Hematopoietic multipotent progenitor cell (in vitro differentiated cells): ENCODE results near the gene TMEM223. TPM values are rescaled to one million over a fixed set of nuclear protein-coding genes. Genes with fewer than 3 reads are reported as not detected.
"Not testable (repeated sequence)": the region's sequence is repeated elsewhere in the genome, so short reads cannot be mapped to it uniquely, and the experiment has no call there.

Experiments used
- DNase-seq, 3 donors: peaks; one replicate each; pipeline ENCODE4 v3.0.0-alpha.2; 2011 to 2015; ENCODE audit warnings: low read depth in 2 of 3, low spot score in 2 of 3
- small RNA-seq: library from RNA; depleted of rRNA; stranded (forward); fragments of <200 nt; gene quantifications from one replicate; pipeline ENCODE3, GENCODE V24; 2012
- total RNA-seq: library from RNA; depleted of rRNA; stranded (reverse); fragments of >200 nt; gene quantifications from one replicate; pipeline ENCODE4 v1.2.3, GENCODE V29; 2012

Gene TMEM223
- total RNA-seq, 1 donor: 31.2 TPM

DNA sequence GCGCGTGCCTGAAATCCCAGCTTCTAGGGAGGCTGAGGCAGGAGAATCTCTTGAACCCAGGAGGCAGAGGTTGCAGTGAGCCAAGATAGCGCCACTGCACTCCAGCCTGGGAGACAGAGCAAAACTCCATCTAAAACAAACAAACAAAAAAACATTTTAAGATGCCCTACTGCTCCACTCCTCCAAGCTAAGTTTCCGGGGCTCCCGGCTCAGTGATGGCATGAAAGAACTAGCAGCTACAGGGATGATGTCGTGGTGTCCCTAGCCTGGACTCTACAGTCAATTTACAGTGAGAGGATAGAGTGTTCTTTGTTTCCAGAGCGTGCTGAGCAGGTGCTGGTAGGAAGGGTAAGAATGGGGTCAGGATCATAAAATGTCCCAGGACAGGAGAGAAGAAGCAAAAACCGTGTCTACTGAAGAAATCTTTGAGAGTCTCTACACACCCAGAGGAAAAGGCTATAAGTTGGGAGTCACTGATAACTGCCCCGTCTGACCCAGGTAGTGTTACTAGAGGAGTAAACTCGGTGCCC, 36.7 kb downstream of the TMEM223 start:
- DNase-seq: no peak

DNA sequence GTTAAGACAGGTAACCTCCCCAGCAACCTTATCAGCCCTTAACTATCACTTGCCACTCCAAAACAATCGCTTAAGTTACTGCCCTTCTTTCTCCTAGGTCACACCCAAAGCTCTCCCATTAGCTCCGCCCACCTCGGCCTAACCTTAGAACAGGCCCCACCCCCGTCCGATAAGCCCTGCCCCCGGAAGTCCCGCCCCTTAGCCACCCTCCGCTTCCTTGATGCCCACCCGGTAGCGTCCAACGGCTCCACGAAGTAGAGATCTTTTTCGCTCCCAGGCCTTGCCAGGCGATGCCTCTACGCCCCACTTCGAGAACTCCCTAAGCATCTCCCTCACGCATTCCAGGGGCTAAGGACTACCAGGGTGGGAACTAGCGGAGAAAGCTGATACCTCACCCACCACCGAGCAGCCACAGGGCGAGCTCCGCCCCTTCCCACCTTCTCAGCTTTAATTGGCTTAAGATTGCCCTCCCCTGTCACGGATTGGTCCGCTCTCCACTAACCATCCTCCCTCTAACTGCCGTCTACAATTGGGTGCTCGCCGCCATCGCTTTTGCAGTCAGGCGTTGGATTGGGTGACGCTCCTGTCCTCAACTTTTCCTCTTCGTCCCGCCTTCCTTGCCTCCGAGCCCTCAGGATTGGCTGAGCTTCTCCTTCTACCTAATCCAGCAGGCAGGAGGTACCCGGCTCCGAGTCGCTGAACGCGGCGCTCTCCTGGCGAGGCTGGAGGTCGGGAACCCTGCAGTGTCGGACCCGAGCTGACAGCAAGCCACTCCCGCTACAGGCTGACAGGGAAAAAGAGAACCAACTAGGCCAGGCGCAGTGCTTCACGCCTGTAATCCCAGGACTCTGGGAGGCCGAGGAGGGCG, 37.8 kb downstream of the TMEM223 start, which contains the start of gene ZBTB3:
TSS of gene ZBTB3 (minus strand) at position 425 of the 868 bp plus-strand sequence. CDS start 496 bp downstream, outside the sequence.
- DNase-seq: peak; percentile 92 to 99 (median 99)

DNA sequence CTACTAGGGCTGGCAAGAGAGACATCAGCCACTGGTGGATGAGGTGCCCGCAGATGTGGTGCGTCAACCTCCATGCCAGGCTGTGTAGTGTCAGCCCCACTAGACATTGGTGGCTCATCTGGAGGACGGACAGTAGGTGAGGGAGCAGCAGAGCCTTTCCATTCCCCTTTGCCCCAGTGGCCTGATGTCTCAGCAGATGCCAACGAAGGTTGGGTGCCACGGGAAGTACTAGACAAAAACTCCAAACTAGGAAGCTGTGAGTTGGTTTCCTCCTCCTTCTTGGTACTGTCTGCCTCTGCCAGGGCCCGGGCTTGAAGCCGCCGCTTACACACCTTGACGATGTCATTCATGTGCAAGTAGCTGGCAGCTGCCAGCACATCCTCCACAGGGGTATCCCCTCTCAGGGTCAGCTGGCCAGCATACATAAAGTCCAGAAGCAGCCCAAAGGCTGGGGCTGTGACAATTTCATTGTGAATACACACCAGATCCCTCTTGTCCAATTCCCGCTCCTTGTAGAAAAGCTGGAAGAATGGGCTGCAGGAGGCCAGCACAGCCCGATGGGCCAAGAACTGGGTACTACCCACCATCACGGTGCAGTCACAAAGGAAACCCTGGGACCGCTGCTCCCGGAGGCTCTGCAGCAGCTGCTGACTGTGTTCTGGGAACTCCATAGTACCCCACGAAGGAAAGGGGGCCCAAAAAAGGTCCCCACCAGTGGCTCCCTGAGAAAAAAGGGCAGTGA, 38.6 kb downstream of the TMEM223 start:
- no peak for DNase-seq

DNA sequence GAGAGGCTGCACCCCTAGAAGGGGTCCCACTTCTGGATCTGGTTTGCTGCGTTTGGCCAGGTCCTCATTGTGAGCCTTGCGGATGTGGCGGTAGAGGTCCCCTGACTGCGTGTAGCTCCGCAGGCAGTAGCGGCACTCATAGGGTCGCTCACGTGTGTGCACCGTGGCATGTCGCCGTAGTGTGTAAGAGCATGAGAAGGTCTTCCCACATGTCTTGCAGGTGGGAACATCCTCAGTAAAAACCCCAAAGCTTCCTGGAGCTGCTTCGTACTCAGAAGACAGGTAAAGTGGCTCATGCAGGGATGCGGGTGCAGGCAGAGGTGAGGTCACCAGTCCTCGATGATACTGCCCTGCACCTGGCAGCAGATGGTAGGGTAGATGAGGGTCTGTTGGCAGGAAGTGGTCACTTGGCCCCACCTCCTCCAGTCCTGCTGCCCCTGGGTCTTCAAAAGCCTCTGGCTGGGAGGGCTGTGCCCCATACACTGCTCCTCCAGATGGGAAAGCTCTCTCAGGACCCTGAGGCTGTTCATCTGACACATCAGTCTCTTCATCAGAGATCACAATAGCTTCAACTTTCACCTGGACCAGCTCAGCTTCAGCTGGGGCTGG, 39.5 kb downstream of the TMEM223 start:
- no peak for DNase-seq

DNA sequence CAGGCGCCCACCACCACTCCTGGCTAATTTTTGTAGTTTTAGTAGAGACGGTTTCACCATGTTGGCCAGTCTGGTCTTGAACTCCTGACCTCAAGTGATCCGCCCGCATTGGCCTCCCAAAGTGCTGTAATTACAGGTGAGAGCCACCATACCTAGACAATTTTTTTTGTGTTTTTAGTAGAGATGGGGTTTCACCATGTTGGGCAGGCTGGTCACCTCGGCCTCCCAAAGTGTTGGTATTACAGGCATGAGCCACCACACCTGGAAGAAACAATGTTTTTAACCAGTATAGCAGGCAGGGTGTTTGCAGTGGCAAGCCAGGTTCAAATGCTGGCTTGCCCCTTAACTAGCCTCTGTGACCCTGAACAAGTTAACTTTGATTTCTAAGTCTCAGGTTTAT, 41.9 kb downstream of the TMEM223 start:
- not testable (repeated sequence) for DNase-seq

DNA sequence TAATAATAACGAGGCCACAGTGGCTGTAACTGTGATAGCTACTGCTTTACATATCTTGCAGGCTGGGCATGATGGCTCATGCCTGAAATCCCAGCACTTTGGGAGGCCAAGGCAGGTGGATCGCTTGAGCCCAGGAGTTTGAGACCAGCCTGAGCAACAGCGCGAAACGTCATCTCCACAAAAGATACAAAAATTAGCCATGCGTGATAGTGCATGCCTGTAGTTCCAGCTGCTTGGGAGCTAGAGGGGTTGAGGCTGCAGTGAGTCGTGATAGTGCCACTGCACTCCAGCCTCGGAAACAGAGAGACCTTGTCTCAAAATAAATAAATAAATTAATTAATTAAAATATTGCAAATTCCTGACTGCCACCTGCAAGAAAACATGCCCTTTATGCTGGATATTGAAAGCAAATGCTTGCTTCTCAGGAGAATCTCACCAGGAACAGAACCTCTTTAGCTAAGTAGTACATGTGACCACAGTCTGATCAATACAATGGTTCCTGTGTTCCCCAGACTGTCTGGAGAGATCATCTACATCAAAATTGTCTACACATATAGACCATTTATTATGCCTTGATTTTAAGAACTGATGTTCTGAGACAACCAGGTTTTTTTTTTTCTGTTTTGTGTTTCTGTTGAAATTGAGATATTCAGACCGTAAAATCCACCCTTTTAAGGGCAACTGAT, 44.2 kb downstream of the TMEM223 start:
- DNase-seq: no peak

Small RNAs within 50 kb of the gene (small RNA-seq; reads per million reads assigned to genes)
- gene MIR6514 (0.47 reads per million), gene RNU6-118P (not detected)

Other genes starting within 250 kb of the TMEM223 start
- 250 TPM for gene AHNAK, start 245.2 kb downstream of the TMEM223 start, total RNA-seq
- gene EEF1G, start 218.1 kb downstream of the TMEM223 start, total RNA-seq: 3,462 TPM
- gene TUT1, start 200.5 kb downstream of the TMEM223 start, total RNA-seq: 11.6 TPM
- gene MTA2, start 190.1 kb downstream of the TMEM223 start, total RNA-seq: 142 TPM
- 38.0 TPM for gene EML3, start 179.2 kb downstream of the TMEM223 start, total RNA-seq
- gene ROM1, start 178.7 kb downstream of the TMEM223 start, total RNA-seq: 2.7 TPM
- 36.4 TPM for gene B3GAT3, start 170.0 kb downstream of the TMEM223 start, total RNA-seq
- 215 TPM for gene GANAB, start 145.4 kb downstream of the TMEM223 start, total RNA-seq
- 33.7 TPM for gene INTS5, start 138.7 kb downstream of the TMEM223 start, total RNA-seq
- 15.3 TPM for gene C11orf98, start 126.8 kb downstream of the TMEM223 start, total RNA-seq
- gene CSKMT, start 126.7 kb downstream of the TMEM223 start, total RNA-seq: 51.7 TPM
- gene UQCC3, start 120.3 kb downstream of the TMEM223 start, total RNA-seq: 7.3 TPM
- 6.5 TPM for gene LBHD1, start 119.7 kb downstream of the TMEM223 start, total RNA-seq
- 141 TPM for gene UBXN1, start 112.9 kb downstream of the TMEM223 start, total RNA-seq
- 0.27 TPM for gene LRRN4CL, start 102.5 kb downstream of the TMEM223 start, total RNA-seq
- gene BSCL2, start 84.6 kb downstream of the TMEM223 start, total RNA-seq: 66.5 TPM
- not detected for gene GNG3, start 84.3 kb downstream of the TMEM223 start, total RNA-seq
- gene HNRNPUL2, start 64.5 kb downstream of the TMEM223 start, total RNA-seq: 7.5 TPM
- 30.4 TPM for gene TTC9C, start 63.5 kb downstream of the TMEM223 start, total RNA-seq
- gene ZBTB3, start 37.8 kb downstream of the TMEM223 start, total RNA-seq: 17.5 TPM
- 81.3 TPM for gene POLR2G, start 30.4 kb downstream of the TMEM223 start, total RNA-seq
- 25.0 TPM for gene TAF6L, start 20.6 kb downstream of the TMEM223 start, total RNA-seq
- gene TMEM179B, start 4.6 kb downstream of the TMEM223 start, total RNA-seq: 49.3 TPM
- gene NXF1, start 13.4 kb upstream of the TMEM223 start, total RNA-seq: 62.2 TPM
- 56.3 TPM for gene STX5, start 40.0 kb upstream of the TMEM223 start, total RNA-seq
- not detected for gene TEX54, start 40.8 kb upstream of the TMEM223 start, total RNA-seq
- gene WDR74, start 47.6 kb upstream of the TMEM223 start, total RNA-seq: 74.3 TPM
- 116 TPM for gene SLC3A2, start 88.9 kb upstream of the TMEM223 start, total RNA-seq
- gene CHRM1, start 129.4 kb upstream of the TMEM223 start, total RNA-seq: under 0.01 TPM
- gene SLC22A6, start 193.0 kb upstream of the TMEM223 start, total RNA-seq: not detected
- gene SLC22A8, start 223.8 kb upstream of the TMEM223 start, total RNA-seq: not detected